Endodermal cell (in vitro differentiated cells): ENCODE results near the gene CHAD. TPM values are rescaled to one million over a fixed set of nuclear protein-coding genes. Genes with fewer than 3 reads are reported as not detected.
A peak's percentile ranks its signal among the peaks of the same experiment; 100 is the strongest.
"Not testable (repeated sequence)": the region's sequence is repeated elsewhere in the genome, so short reads cannot be mapped to it uniquely, and the experiment has no call there.

Experiments used
- DNase-seq: peaks from one replicate; pipeline ENCODE4 v3.0.0-alpha.2; 2017
- H3K27ac ChIP-seq: 2 replicates; pipeline ENCODE4 v1.5.1; 2013; ENCODE audit warnings: mild to moderate bottlenecking, low read depth, low read length, moderate library complexity
- H3K27me3 ChIP-seq: 2 replicates; pipeline ENCODE4 v1.6.1; 2013; ENCODE audit warnings: mild to moderate bottlenecking, low read length, moderate library complexity; ENCODE audit not compliant: insufficient read depth, control insufficient read depth, poor library complexity, severe bottlenecking
- H3K36me3 ChIP-seq: 2 replicates; pipeline ENCODE4 v1.7.0; 2013; ENCODE audit warnings: mild to moderate bottlenecking, low read length, moderate library complexity; ENCODE audit not compliant: control insufficient read depth, insufficient read depth
- H3K4me1 ChIP-seq: one replicate; pipeline ENCODE4 v1.7.0; 2013; ENCODE audit warnings: low read length; ENCODE audit not compliant: control insufficient read depth, insufficient read depth
- H3K4me3 ChIP-seq: 2 replicates; pipeline ENCODE4 v1.5.1; 2013; ENCODE audit warnings: mild to moderate bottlenecking, low read length, moderate library complexity
- H3K9ac ChIP-seq: 2 replicates; pipeline ENCODE4 v1.6.1; 2013; ENCODE audit warnings: mild to moderate bottlenecking, low read length, moderate library complexity; ENCODE audit not compliant: poor library complexity, severe bottlenecking; ENCODE audit errors: extremely low read depth
- H3K9me3 ChIP-seq: 2 replicates; pipeline ENCODE4 v1.6.1; 2013; ENCODE audit warnings: mild to moderate bottlenecking, low read length, moderate library complexity; ENCODE audit not compliant: control insufficient read depth
- H3K27ac Mint-ChIP-seq: 2 replicates; pipeline ENCODE4 v1.8.0; 2020; ENCODE audit warnings: mixed read lengths
- H3K27me3 Mint-ChIP-seq: 2 replicates; pipeline ENCODE4 v1.8.0; 2021; ENCODE audit warnings: mild to moderate bottlenecking, mixed read lengths; ENCODE audit not compliant: insufficient read depth
- H3K36me3 Mint-ChIP-seq: 2 replicates; pipeline ENCODE4 v1.8.0; 2020; ENCODE audit warnings: low read depth, mixed read lengths
- H3K4me1 Mint-ChIP-seq: 2 replicates; pipeline ENCODE4 v1.8.0; 2020; ENCODE audit warnings: mixed read lengths
- H3K4me3 Mint-ChIP-seq: 2 replicates; pipeline ENCODE4 v1.8.0; 2020; ENCODE audit warnings: mild to moderate bottlenecking, moderate library complexity, mixed read lengths
- H3K9me3 Mint-ChIP-seq: 2 replicates; pipeline ENCODE4 v1.8.0; 2020; ENCODE audit warnings: mild to moderate bottlenecking, mixed read lengths
- CTCF ChIP-seq: fragments of 200-600 bp; sonication (generic); conservative IDR thresholded peaks from 2 replicates; pipeline ENCODE4 v1.5.0; 2021; ENCODE audit warnings: antibody characterized with exemption, mild to moderate bottlenecking
- WGBS, 2 experiments: methylation state at CpG; one replicate each; pipeline versions ENCODE4 v1.1.5 to v1.1.7; 2013; ENCODE audit warnings: missing lambda C conversion rate in 2 of 2, mixed read lengths in 1 of 2; ENCODE audit not compliant: insufficient coverage in 1 of 2, insufficient read length in 1 of 2; 5-methylcytosine and 5-hydroxymethylcytosine counted together
- total RNA-seq, 2 donors: library from RNA; stranded (reverse); fragmentation: NEBNext Ultra II Directional in 1 of 2; extraction: Animal tissue kit (Norgen Biotek cat#: 25700) in 1 of 2; gene quantifications; 2 replicates in 1 of 2; 3 replicates in 1 of 2; pipeline ENCODE4 v1.2.1, GENCODE V29; 2021

CHAD gene
- total RNA-seq, 2 donors from 2014 or later = 0.15 TPM; not detected in 1

GRCh38 chr17:50476545-50477315 is 8.1 kb upstream of the CHAD start:
- 88 to 92% methylated on average over 17 to 18 of the region's 18 CpGs for WGBS, 2 experiments
- peaks cover 27% of the 10 kb centered on the region for H3K36me3 Mint-ChIP-seq
- peak overlapping the region; percentile 26 for H3K4me3 Mint-ChIP-seq

GRCh38 chr17:50475775-50476544 is 7.3 kb upstream of the CHAD start:
- not testable (repeated sequence) for H3K27ac Mint-ChIP-seq, H3K4me1 ChIP-seq, H3K4me3 ChIP-seq, H3K9ac ChIP-seq, H3K9me3 ChIP-seq, H3K9me3 Mint-ChIP-seq, DNase-seq, H3K36me3 ChIP-seq, H3K27me3 ChIP-seq, H3K27ac ChIP-seq
- 42 to 49% methylated on average over 3 to 13 of the region's 33 CpGs for WGBS, 2 experiments
- Mint-ChIP-seq H3K4me3 (peak overlapping the region; percentile 28), H3K4me1 (peaks cover 14% of the 10 kb centered on the region), H3K27me3 (peaks cover 21% of the 10 kb centered on the region), H3K36me3 (peaks cover 29% of the 10 kb centered on the region)

More at GRCh38 chr17:50476545-50477315, 8.1 kb upstream of the CHAD start:
- Mint-ChIP-seq H3K9me3 (no peaks in the 10 kb centered on the region), H3K27me3 (peaks cover 19% of the 10 kb centered on the region), H3K4me1 (peaks cover 14% of the 10 kb centered on the region), H3K27ac (no peak overlapping the region)
- peaks cover 4% of the 10 kb centered on the region for H3K36me3 ChIP-seq
- H3K4me1 ChIP-seq = no peaks in the 10 kb centered on the region
- no peak overlapping the region for H3K9ac ChIP-seq
- no peaks in the 10 kb centered on the region for H3K27me3 ChIP-seq
- no peak overlapping the region for H3K27ac ChIP-seq
- no peaks in the 10 kb centered on the region for H3K9me3 ChIP-seq
- DNase-seq = no peak
- no peak for TF ChIP-seq CTCF
- no peak overlapping the region for H3K4me3 ChIP-seq

DNA sequence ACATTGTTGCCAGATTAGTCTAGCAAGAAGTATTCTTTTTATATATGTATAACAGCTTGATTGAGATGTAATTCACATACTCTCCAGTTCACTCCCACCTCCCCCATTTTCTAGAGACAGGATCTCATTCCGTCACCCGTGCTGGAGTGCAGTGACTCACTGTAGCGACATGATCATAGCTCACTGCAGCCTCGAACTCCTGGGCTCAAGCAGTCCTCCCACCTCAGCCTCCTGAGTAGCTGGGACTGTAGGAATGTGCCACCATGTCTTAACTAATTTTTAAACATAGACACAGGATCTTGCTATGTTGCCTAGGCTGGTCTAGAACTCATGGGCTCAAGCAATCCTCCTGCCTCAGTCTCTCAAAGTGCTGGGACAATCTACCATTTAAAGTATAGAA is 6.7 kb upstream of the CHAD start:
- no peak overlapping the region for H3K4me3 ChIP-seq
- H3K4me3 Mint-ChIP-seq = peak overlapping the region; percentile 28
- WGBS, 2 experiments = 85 to 88% methylated on average over 4 of the region's 4 CpGs
- H3K9me3 ChIP-seq = no peaks in the 10 kb centered on the region
- H3K4me1 ChIP-seq = no peaks in the 10 kb centered on the region
- peaks cover 14% of the 10 kb centered on the region for H3K4me1 Mint-ChIP-seq
- H3K27me3 Mint-ChIP-seq = peaks cover 26% of the 10 kb centered on the region
- no peak for TF ChIP-seq CTCF
- no peak overlapping the region for H3K27ac Mint-ChIP-seq
- no peaks in the 10 kb centered on the region for H3K9me3 Mint-ChIP-seq
- H3K36me3 Mint-ChIP-seq = peaks cover 29% of the 10 kb centered on the region
- DNase-seq = no peak
- no peaks in the 10 kb centered on the region for H3K27me3 ChIP-seq
- H3K36me3 ChIP-seq = no peaks in the 10 kb centered on the region
- no peak overlapping the region for H3K9ac ChIP-seq
- H3K27ac ChIP-seq = no peak overlapping the region
